Adipocyte (in vitro differentiated cells): ENCODE results near the gene SLC26A8.
"Not testable (repeated sequence)": the region's sequence is repeated elsewhere in the genome, so short reads cannot be mapped to it uniquely, and the experiment has no call there.

ENCODE experiments used
- DNase-seq: peaks from one replicate; pipeline ENCODE4 v3.0.0-alpha.2; 2015; ENCODE audit warnings: low read depth
- H3K27me3 ChIP-seq: replicated peaks from 2 replicates; pipeline ENCODE4 v1.7.0; 2013; ENCODE audit warnings: mild to moderate bottlenecking, low read length, moderate library complexity; ENCODE audit not compliant: control insufficient read depth, insufficient read depth
- H3K36me3 ChIP-seq: 2 replicates; pipeline ENCODE4 v1.7.0; 2013; ENCODE audit warnings: low read length, mild to moderate bottlenecking, moderate library complexity; ENCODE audit not compliant: control insufficient read depth, insufficient read depth, severe bottlenecking
- H3K4me1 ChIP-seq: 2 replicates; pipeline ENCODE4 v1.7.0; 2013; ENCODE audit warnings: mild to moderate bottlenecking, low read length, moderate library complexity; ENCODE audit not compliant: control insufficient read depth, insufficient read depth
- H3K4me3 ChIP-seq: 2 replicates; pipeline ENCODE4 v1.7.0; 2013; ENCODE audit warnings: mild to moderate bottlenecking, low read length, moderate library complexity
- H3K9ac ChIP-seq: 2 replicates; pipeline ENCODE4 v1.7.0; 2013; ENCODE audit warnings: mild to moderate bottlenecking, low read length, moderate library complexity
- H3K9me3 ChIP-seq: 2 replicates; pipeline ENCODE4 v1.7.0; 2013; ENCODE audit warnings: mild to moderate bottlenecking, low read length, moderate library complexity; ENCODE audit not compliant: control insufficient read depth

Gene SLC26A8

DNA sequence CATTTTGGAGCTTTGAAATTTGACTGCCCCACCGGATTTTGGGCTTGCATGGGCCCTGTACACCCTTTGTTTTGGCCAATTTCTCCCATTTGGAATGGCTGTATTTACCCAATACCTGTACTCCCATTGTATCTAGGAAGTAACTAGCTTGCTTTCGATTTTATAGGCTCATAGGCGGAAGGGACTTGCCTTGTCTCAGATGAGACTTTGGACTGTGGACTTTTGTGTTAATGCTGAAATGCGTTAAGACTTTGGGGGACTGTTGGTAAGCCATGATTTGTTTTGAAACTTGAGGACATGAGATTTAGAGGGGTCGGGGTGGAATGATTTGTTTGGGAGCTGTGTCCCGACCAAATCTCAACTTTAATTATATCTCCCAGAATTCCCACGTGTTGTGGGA is 83.3 kb downstream of the SLC26A8 start:
- H3K4me3 ChIP-seq, H3K9me3 ChIP-seq, H3K27me3 ChIP-seq, H3K36me3 ChIP-seq, H3K9ac ChIP-seq, DNase-seq, H3K4me1 ChIP-seq: not testable (repeated sequence)

DNA sequence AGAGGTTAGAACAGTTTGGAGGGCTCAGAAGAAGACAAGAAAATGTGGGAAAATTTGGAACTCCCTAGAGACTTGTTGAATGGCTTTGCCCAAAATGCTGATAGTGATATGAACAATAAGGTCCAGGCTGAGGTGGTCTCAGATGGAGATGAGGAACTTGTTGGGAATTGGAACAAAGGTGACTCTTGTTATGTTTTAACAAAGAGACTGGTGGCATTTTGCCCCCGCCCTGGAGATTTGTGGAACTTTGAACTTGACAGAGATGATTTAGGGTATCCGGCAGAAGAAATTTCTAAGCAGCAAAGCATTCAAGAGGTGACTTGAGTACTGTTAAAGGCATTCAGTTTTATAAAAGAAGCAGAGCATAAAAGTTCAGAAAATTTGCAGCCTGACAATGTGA is 84.4 kb downstream of the SLC26A8 start:
- not testable (repeated sequence) for H3K9ac ChIP-seq, H3K4me3 ChIP-seq, H3K27me3 ChIP-seq, H3K4me1 ChIP-seq, H3K9me3 ChIP-seq, DNase-seq, H3K36me3 ChIP-seq

DNA sequence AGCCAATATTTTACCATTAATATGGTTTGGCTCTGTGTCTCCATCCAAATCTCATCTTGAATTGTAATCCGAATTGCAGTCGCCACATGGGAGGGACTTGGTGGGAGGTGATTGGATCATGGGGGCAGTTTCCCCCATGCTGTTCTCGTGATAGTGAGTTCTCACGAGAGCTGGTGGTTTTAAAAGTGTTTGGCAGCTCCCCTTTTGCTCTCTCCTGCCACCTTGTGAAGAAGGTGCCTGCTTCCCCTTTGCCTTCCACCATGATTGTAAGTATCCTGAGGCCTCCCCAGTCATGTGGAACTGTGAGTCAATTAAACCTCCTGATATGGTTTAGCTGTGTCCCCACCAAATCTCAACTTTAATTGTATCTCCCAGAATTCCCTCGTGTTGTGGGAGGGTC is 85.2 kb downstream of the SLC26A8 start:
- not testable (repeated sequence) for H3K9me3 ChIP-seq, H3K9ac ChIP-seq, H3K4me1 ChIP-seq, H3K27me3 ChIP-seq, H3K4me3 ChIP-seq, DNase-seq, H3K36me3 ChIP-seq

DNA sequence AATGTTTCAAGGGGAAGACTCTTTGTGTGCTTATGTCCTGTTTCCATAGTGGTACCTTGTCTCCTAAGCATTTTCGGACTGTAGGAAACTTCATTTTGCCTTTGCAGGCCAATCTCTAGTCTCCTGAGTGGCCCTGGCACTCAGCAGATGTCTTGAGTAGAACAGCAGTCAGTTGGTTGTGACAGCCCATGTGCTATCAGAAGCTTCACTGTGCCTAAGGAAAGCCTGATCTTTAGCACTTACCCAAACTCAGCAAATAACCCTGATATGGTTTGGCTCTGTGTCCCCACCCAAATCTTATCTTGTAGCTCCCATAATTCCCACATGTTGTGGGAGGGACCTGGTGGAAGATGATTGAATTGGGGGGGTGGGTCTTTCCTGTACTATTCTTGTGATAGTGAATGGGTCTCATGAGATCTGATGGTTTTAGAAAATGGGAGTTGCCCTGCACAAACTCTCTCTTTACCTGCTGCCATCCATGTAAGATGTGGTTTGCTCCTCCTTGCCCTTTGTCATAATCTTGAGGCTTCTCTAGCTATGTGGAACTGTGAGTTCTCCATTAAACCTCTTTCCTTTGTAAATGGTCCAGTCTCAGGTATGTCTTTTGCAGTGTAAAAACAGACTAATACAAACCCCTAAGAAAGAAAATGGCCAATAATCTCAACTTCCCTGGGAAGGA is 87.6 kb downstream of the SLC26A8 start:
- Histone ChIP-seq H3K4me3 (no peak overlapping the region), H3K9ac (no peak overlapping the region), H3K4me1 (no peaks in the 10 kb centered on the region), H3K9me3 (no peaks in the 10 kb centered on the region), H3K36me3 (no peaks in the 10 kb centered on the region), H3K27me3 (no peaks in the 10 kb centered on the region)
- DNase-seq: no peak

DNA sequence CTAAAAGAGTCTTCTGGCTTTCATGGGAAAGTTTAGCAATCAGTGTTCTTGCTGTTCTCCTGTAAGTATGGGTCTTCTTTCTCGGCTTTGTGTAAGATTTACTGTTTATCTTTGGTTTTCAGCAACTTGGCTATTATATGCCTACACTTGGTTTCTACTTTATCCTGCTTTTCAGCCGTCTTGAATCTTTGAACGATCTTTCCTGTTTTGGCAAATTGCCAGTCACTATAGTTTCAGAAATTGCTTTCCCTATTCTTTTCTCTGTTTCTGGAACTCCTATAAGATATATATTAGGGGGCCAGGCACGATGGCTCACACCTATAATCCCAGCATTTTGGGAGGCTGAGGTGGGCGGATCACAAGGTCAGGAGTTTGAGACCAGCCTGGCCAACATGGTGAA is 89.0 kb downstream of the SLC26A8 start:
- no peak overlapping the region for H3K4me3 ChIP-seq
- no peaks in the 10 kb centered on the region for H3K36me3 ChIP-seq
- H3K4me1 ChIP-seq: no peaks in the 10 kb centered on the region
- H3K9me3 ChIP-seq: no peaks in the 10 kb centered on the region
- H3K9ac ChIP-seq: no peak overlapping the region
- DNase-seq: no peak
- H3K27me3 ChIP-seq: no peaks in the 10 kb centered on the region

DNA sequence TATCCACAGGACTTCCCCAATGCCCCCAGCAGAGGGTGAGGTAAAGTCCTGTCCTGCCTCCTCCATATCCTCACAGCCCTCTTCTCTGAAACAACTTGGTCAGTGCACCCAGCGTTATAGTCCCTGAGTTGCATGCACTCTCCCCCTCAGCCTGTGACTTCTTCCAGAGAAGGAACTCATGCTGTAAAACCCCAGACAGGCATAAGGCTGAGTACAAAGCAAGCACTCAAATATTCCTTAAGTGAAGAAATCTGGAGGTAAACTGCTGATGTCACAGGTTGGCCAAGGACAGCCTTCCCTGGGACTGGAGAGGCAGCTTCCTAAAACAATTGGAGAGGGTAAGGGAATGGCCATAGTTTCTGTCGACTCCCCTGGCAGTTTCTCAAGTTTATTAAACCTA is 90.6 kb downstream of the SLC26A8 start:
- Histone ChIP-seq H3K9ac (no peak overlapping the region), H3K4me1 (no peaks in the 10 kb centered on the region), H3K27me3 (no peaks in the 10 kb centered on the region), H3K36me3 (no peaks in the 10 kb centered on the region), H3K9me3 (no peaks in the 10 kb centered on the region), H3K4me3 (no peak overlapping the region)
- no peak for DNase-seq

DNA sequence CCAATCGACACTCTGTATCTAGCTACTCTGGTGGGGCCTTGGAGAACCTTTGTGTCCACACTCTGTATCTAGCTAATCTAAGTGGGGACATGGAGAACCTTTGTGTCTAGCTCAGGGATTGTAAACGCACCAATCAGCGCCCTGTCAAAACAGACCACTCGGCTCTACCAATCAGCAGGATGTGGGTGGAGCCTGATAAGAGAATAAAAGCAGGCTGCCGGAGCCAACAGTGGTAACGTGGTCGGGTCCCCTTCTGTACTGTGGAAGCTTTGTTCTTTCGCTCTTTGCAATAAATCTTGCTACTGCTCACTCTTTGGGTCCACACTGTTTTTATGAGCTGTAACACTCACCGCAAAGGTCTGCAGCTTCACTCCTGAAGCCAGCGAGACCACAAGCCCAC is 92.6 kb downstream of the SLC26A8 start:
- not testable (repeated sequence) for H3K9me3 ChIP-seq, H3K36me3 ChIP-seq, H3K9ac ChIP-seq, H3K27me3 ChIP-seq, DNase-seq, H3K4me3 ChIP-seq, H3K4me1 ChIP-seq

DNA sequence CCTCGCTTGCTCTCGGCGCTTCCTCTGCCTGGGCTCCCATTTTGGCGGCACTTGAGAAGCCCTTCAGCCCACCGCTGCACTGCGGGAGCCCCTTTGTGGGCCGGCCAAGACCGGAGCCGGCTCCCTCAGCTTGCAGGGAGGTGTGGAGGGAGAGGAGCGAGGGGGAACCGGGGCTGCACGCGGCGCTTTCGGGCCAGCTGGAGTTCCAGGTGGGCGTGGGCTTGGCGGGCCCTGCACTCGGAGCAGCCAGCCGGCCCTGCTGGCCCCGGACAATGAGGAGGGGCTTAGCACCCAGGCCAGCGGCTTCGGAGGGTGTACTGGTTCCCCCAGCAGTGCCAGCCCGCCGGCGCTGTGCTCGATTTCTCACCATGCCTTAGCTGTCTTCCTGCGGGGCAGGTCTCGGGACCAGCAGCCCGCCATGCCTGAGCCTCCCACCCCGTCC is 93.3 kb downstream of the SLC26A8 start:
- DNase-seq: no peak
- Histone ChIP-seq H3K4me3 (no peak overlapping the region), H3K9ac (no peak overlapping the region), H3K9me3 (no peaks in the 10 kb centered on the region), H3K27me3 (no peaks in the 10 kb centered on the region), H3K36me3 (no peaks in the 10 kb centered on the region), H3K4me1 (no peaks in the 10 kb centered on the region)

DNA sequence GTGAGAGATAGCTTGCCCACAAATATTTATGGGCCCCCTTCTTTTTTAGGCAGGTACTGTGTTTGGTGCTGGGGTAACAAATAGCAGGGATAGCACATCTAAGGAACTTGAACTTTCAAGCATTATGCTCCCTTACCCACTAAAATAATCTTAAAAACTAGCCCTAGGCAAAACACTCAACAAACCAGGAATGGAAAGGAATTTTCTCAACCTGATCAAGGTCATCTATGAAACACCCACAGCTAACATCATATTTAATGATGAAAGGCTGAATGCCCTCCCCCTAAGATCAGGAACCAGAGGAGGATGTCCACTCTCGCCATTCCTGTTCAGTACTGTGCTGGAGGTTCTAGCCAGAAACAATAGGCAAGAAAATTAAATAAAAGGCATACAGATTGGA is 94.8 kb downstream of the SLC26A8 start:
- Histone ChIP-seq H3K4me3 (no peak overlapping the region), H3K9ac (no peak overlapping the region), H3K27me3 (no peaks in the 10 kb centered on the region), H3K9me3 (no peaks in the 10 kb centered on the region), H3K36me3 (no peaks in the 10 kb centered on the region), H3K4me1 (no peaks in the 10 kb centered on the region)
- DNase-seq: no peak

DNA sequence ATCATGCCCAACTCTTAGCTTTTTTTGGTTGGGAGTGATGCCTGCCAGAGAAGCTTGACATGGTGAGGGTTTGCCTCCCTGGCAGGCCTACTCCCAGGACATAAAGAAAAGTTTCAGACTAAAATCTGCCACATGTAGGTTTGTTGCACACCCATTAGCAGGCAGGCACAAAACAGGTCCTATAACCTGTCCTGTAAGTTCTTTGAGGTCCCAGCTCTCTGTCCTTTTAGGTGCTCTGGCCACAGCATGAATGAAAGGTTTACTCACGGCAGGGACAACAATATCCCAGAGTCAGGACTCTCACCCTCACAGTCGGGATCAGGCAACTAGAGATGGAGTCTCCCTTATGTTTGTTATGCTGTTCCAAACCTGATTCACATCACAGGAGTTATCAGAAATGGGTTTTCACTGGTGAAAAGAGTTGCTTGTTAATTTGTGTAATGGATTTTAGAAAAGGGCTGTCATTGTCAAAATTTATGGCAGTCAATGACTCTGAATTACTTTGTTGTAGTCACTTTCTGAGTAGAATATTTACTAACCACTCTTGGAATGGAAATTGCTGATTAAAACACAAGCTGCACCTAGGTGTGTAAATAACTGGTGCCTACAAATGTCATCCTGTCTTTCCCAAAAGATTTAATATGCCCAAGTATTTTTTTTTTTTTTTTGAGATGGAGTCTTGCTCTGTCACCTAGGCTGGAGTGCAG is 97.8 kb downstream of the SLC26A8 start:
- Histone ChIP-seq H3K9me3 (no peaks in the 10 kb centered on the region), H3K9ac (no peak overlapping the region), H3K4me3 (no peak overlapping the region), H3K36me3 (no peaks in the 10 kb centered on the region), H3K4me1 (peaks cover 5% of the 10 kb centered on the region), H3K27me3 (no peaks in the 10 kb centered on the region)
- DNase-seq: no peak

DNA sequence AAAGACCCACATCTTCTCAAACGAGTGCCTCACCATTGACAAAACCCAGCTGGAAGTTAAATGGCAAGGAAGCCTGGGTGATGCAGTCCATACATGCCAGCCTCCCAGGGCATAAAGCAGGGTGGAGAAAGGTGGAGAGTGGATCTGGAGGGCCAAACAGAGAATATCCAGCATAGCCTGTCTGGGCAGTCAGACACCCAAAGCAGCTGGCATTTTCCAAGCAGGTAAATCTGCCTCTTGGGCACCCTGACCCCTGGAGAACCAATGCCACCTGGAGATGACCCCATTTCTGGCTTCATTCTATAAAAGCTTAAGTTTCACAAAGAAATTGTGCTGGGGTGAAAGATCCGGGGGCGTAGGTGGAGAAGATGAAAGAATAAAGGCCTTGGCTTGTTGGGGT is 98.5 kb downstream of the SLC26A8 start:
- Histone ChIP-seq H3K9ac (no peak overlapping the region), H3K4me1 (peaks cover 9% of the 10 kb centered on the region), H3K4me3 (no peak overlapping the region), H3K9me3 (no peaks in the 10 kb centered on the region), H3K36me3 (no peaks in the 10 kb centered on the region), H3K27me3 (no peaks in the 10 kb centered on the region)
- DNase-seq: no peak

DNA sequence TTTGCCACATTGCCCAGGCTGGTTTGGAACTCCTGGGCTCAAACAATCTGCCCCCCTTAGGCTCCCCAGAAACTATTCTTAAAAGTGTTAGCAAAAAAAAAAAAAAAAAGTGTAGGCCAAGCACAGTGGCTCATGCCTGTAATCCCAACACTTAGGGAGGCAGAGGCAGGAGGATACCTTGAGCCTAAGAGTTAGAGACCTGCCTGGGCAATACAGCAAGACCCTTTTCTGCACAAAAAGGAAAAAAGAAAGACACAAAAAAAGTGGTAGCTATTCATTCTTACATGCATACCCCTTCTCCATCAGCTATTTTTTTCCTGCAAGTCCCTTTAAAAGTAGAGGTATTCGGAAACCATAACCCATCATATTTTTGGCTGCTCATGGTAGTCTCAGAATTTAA is 100.3 kb downstream of the SLC26A8 start:
- Histone ChIP-seq H3K9me3 (no peaks in the 10 kb centered on the region), H3K9ac (no peak overlapping the region), H3K36me3 (no peaks in the 10 kb centered on the region), H3K4me3 (no peak overlapping the region), H3K4me1 (peaks cover 15% of the 10 kb centered on the region), H3K27me3 (no peaks in the 10 kb centered on the region)
- no peak for DNase-seq
